Germinal center (tissue), 1 donor: ENCODE measurements around the gene PCDHA1.
A peak's percentile ranks its signal among the peaks of the same experiment; 100 is the strongest.
"Not testable (repeated sequence)": the region's sequence is repeated elsewhere in the genome, so short reads cannot be mapped to it uniquely, and the experiment has no call there.

Experiments used
- DNase-seq: peaks from one replicate; pipeline ENCODE4 v3.0.0; 2012; ENCODE audit warnings: mixed read lengths, low spot score

PCDHA1 gene

GRCh38 chr5:140808241-140808888 is 22.4 kb downstream of the PCDHA1 start:
- DNase-seq: not testable (repeated sequence)

DNA sequence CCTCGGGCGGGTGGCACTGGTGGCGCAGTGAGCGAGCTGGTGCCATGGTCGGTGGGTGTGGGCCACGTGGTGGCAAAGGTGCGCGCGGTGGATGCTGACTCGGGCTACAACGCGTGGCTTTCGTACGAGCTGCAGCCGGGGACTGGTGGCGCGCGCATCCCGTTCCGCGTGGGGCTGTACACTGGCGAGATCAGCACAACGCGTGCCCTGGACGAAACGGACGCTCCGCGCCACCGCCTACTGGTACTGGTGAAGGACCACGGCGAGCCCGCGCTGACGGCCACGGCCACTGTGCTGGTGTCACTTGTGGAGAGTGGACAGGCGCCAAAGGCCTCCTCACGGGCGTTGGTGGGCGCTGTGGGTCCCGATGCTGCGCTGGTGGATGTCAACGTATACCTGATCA is 22.9 kb downstream of the PCDHA1 start:
- no peak for DNase-seq

GRCh38 chr5:140821375-140822280 is 35.7 kb downstream of the PCDHA1 start, which contains the start of gene PCDHA5:
Gene PCDHA5 (plus strand): TSS chr5:140821613.
- DNase-seq: no peak

- DNase-seq: no peak
These were observed 36.3 kb downstream of the PCDHA1 start for GRCh38 chr5:140822281-140822629.

- not testable (repeated sequence) for DNase-seq
These were observed 37.0 kb downstream of the PCDHA1 start for GRCh38 chr5:140822969-140823368.

DNA sequence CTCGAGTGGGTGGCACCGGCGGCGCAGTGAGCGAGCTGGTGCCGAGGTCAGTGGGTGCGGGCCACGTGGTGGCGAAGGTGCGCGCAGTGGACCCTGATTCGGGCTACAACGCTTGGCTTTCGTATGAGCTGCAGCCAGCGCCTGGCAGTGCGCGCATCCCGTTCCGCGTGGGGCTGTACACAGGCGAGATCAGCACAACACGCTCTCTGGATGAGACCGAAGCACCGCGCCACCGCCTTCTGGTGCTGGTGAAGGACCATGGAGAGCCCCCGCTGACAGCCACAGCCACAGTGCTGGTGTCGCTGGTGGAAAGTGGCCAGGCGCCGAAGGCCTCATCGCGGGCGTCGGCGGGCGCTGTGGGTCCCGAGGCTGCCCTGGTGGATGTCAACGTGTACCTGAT is 37.5 kb downstream of the PCDHA1 start:
- no peak for DNase-seq

- DNase-seq: no peak
These were observed 41.9 kb downstream of the PCDHA1 start, which contains the start of gene PCDHA6 for GRCh38 chr5:140827704-140828361. Gene PCDHA6 (plus strand): TSS chr5:140827960. CDS start chr5:140828092, 132 bp downstream.

- no peak for DNase-seq
These were observed 42.4 kb downstream of the PCDHA1 start for GRCh38 chr5:140828362-140828737.

DNA sequence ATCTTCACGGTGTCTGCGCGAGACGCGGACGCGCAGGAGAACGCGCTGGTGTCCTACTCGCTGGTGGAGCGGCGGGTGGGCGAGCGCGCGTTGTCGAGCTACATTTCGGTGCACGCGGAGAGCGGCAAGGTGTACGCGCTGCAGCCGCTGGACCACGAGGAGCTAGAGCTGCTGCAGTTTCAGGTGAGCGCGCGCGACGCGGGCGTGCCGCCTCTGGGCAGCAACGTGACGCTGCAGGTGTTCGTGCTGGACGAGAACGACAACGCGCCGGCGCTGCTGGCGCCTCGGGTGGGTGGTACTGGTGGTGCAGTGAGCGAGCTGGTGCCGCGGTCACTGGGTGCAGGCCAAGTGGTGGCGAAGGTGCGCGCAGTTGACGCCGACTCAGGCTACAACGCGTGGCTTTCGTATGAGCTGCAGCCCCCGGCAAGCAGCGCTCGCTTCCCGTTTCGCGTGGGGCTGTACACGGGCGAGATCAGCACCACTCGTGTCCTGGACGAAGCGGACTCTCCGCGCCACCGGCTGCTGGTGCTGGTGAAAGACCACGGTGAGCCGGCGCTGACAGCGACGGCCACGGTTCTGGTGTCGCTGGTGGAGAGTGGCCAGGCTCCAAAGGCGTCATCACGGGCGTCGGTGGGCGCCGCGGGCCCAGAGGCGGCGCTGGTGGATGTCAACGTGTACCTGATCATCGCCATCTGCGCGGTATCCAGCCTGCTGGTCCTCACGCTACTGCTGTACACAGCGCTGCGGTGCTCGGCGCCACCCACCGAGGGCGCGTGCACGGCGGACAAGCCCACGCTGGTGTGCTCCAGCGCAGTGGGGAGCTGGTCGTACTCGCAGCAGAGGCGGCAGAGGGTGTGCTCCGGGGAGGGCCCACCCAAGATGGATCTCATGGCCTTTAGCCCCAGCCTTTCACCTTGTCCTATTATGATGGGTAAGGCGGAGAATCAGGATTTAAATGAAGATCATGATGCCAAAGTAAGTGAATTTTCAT is 43.9 kb downstream of the PCDHA1 start:
- not testable (repeated sequence) for DNase-seq

DNA sequence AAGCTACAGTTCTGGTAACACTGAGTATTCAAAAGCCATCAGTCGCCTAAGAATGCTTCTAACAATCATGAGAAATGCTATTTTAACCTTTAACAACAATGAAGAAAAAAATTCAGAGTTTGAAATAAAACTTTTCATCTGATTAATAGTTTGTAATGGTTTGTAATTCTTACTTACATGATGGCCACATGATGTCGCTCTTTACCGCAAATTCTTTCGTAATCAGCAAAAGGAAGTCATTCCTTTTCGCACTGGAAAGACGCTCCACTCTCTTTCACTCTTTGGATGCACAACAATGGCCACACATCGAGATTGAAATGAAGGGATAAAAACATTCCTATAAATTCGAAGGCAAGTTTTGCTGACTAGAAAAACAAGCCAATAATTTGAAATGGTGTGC is 48.1 kb downstream of the PCDHA1 start, which contains the start of gene PCDHA7:
Gene PCDHA7 (plus strand): TSS at position 277 of the 400 bp plus-strand sequence. CDS start 115 bp downstream, at position 392.
- DNase-seq: no peak

GRCh38 chr5:140834439-140835008 is 48.6 kb downstream of the PCDHA1 start:
- not testable (repeated sequence) for DNase-seq

DNA sequence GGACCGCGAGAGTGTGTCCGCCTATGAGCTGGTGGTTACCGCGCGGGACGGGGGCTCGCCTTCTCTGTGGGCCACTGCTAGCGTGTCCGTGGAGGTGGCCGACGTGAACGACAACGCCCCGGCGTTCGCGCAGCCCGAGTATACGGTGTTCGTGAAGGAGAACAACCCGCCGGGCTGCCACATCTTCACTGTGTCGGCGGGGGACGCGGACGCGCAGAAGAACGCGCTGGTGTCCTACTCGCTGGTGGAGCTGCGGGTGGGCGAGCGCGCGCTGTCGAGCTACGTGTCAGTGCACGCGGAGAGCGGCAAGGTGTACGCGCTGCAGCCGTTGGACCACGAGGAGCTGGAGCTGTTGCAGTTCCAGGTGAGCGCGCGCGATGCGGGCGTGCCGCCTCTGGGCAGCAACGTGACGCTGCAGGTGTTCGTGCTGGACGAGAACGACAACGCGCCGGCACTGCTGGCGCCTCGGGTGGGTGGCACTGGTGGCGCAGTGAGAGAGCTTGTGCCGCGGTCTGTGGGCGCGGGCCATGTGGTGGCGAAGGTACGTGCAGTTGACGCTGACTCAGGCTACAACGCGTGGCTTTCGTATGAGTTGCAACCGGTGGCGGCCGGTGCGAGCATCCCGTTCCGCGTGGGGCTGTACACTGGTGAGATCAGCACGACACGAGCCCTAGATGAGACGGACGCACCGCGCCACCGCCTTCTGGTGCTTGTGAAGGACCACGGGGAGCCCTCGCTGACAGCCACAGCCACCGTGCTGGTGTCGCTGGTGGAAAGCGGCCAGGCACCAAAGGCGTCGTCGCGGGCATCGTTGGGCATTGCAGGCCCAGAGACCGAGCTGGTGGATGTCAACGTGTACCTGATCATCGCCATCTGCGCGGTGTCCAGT is 49.9 kb downstream of the PCDHA1 start:
- no peak for DNase-seq

GRCh38 chr5:140840978-140841962 is 55.3 kb downstream of the PCDHA1 start, which contains the start of gene PCDHA8:
Gene PCDHA8 (plus strand): TSS chr5:140841187. CDS start chr5:140841322, 135 bp downstream.
- peak; percentile 4 for DNase-seq

DNA sequence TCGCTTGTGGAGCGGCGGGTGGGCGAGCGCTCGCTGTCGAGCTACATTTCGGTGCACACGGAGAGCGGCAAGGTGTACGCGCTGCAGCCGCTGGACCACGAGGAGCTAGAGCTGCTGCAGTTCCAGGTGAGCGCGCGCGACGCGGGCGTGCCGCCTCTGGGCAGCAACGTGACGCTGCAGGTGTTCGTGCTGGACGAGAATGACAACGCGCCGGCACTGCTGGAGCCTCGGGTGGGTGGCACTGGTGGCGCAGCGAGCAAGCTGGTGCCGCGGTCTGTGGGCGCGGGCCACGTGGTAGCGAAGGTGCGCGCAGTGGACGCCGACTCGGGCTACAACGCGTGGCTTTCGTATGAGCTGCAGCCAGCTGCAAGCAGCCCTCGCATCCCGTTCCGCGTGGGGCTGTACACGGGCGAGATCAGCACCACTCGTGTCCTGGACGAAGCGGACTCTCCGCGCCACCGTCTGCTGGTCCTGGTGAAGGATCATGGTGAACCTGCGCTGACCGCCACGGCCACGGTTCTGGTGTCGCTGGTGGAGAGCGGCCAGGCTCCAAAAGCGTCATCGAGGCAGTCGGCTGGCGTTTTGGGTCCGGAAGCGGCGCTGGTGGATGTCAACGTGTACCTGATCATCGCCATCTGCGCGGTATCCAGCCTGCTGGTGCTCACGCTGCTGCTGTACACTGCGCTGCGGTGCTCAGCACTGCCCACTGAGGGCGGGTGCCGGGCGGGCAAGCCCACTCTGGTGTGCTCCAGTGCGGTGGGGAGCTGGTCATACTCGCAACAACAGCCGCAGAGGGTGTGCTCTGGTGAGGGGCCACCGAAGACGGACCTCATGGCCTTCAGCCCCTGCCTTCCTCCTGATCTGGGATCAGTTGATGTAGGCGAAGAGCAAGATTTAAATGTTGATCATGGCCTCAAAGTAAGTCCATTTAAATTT is 57.1 kb downstream of the PCDHA1 start:
- no peak for DNase-seq

DNA sequence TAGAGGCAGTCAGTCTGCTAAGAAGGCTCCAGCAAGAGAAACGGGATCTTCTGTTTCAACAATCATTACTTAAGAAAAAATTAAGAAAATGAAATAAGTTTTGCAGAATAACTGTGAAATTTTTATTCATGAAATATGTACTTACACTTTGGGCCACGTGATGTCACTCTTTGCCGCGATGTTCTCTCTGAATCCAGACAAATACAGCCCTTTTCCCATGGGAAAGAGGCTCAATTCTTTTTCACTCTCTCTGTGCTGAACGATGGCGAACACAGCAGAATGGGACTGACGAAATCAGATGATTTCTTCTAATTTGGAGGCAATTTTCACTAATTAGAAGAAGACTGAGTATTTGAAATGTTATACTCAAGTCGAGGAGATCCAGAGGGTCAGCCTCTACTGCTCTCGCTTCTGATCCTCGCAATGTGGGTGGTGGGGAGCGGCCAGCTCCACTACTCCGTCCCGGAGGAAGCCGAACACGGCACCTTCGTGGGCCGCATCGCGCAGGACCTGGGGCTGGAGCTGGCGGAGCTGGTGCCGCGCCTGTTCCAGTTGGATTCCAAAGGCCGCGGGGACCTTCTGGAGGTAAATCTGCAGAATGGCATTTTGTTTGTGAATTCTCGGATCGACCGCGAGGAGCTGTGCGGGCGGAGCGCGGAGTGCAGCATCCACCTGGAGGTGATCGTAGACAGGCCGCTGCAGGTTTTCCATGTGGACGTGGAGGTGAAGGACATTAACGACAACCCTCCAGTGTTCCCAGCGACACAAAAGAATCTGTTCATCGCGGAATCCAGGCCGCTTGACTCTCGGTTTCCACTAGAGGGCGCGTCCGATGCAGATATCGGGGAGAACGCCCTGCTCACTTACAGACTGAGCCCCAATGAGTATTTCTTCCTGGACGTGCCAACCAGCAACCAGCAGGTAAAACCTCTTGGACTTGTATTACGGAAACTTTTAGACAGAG is 62.5 kb downstream of the PCDHA1 start, which contains the start of gene PCDHA9:
Gene PCDHA9 (plus strand): TSS at position 244 of the 964 bp plus-strand sequence. CDS start 114 bp downstream, at position 358.
- DNase-seq: not testable (repeated sequence)
